Vagina (tissue), 2 donors: ENCODE data around the gene IKZF3. TPM values are rescaled to one million over a fixed set of nuclear protein-coding genes. Genes with fewer than 3 reads are reported as not detected.
A peak's percentile ranks its signal among the peaks of the same experiment; 100 is the strongest.

ENCODE experiments used
- DNase-seq, 2 donors: peaks; one replicate each; pipeline ENCODE4 v3.0.0-alpha.2; 2017; ENCODE audit errors: extremely low spot score in 2 of 2
- H3K27ac ChIP-seq: fragments of 200-600 bp; sonication (generic); one replicate; pipeline ENCODE4 v1.5.1; 2019
- H3K27me3 ChIP-seq: fragments of 200-600 bp; sonication (generic); one replicate; pipeline ENCODE4 v1.5.1; 2019
- H3K36me3 ChIP-seq, 2 donors: fragments of 200-600 bp; sonication (generic); one replicate each; pipeline ENCODE4 v1.5.1; 2017 to 2019
- H3K4me1 ChIP-seq: fragments of 200-600 bp; sonication (generic); one replicate; pipeline ENCODE4 v1.5.1; 2019
- H3K4me3 ChIP-seq, 2 donors: fragments of 200-600 bp; sonication (generic); 1 replicate in 1 of 2; 2 replicates in 1 of 2; pipeline ENCODE4 v1.5.1; 2016 to 2019
- H3K9me3 ChIP-seq: fragments of 200-600 bp; sonication (generic); one replicate; pipeline ENCODE4 v1.5.1; 2019
- POLR2A ChIP-seq, 2 donors: fragments of 450-650 bp; IDR thresholded peaks; one replicate each; pipeline ENCODE4 v1.6.1; 2017; ENCODE audit warnings: antibody characterized with exemption in 2 of 2, mild to moderate bottlenecking in 2 of 2, moderate library complexity in 2 of 2
- POLR2AphosphoS5 ChIP-seq, 2 donors: sonication (generic); formaldehyde crosslinking; IDR thresholded peaks; one replicate each; pipeline ENCODE4 v1.9.0; 2017; ENCODE audit warnings: antibody characterized with exemption in 2 of 2, mild to moderate bottlenecking in 2 of 2, low read depth in 1 of 2; ENCODE audit not compliant: insufficient read depth in 1 of 2
- intact Hi-C: fragments of 100-400 bp; cut with DNase I; formaldehyde crosslinking; loops from one replicate; pipeline ENCODE4 v1.15.1; 2023
- total RNA-seq: library from RNA; depleted of rRNA; stranded (reverse); fragments of >200 nt; gene quantifications from one replicate; pipeline ENCODE4 v1.2.3, GENCODE V29; 2016
- TF ChIP-seq, protein P1 (sequence below), 3 experiments: fragments of 450-650 bp in 2 of 3; fragments of 200-600 bp in 1 of 3; sonication (generic) in 1 of 3; IDR thresholded peaks; one replicate each; pipeline ENCODE4 v1.5.1; 2017 to 2019; ENCODE audit warnings: antibody characterized with exemption in 3 of 3, mild to moderate bottlenecking in 2 of 3, moderate library complexity in 2 of 3

Gene IKZF3
- total RNA-seq, 1 donor from 2014 or later = 5.9 TPM

- intact Hi-C loops = no loop called here
- DNase-seq = no peak
- H3K4me3 ChIP-seq = peak overlapping the region in 1 of 2 donors; percentile 22
- H3K9me3 ChIP-seq = no peaks in the 10 kb centered on the region
- H3K27ac ChIP-seq = no peak overlapping the region
- no peaks in the 10 kb centered on the region for H3K4me1 ChIP-seq
- TF ChIP-seq POLR2AphosphoS5 (IDR thresholded peaks at IDR 0.05; ENCODE audit: insufficient read depth in 1 of 2, low read depth in 1 of 2) (no peak), POLR2A (IDR thresholded peaks at IDR 0.05) (no peak)
- TF ChIP-seq, protein P1, sequence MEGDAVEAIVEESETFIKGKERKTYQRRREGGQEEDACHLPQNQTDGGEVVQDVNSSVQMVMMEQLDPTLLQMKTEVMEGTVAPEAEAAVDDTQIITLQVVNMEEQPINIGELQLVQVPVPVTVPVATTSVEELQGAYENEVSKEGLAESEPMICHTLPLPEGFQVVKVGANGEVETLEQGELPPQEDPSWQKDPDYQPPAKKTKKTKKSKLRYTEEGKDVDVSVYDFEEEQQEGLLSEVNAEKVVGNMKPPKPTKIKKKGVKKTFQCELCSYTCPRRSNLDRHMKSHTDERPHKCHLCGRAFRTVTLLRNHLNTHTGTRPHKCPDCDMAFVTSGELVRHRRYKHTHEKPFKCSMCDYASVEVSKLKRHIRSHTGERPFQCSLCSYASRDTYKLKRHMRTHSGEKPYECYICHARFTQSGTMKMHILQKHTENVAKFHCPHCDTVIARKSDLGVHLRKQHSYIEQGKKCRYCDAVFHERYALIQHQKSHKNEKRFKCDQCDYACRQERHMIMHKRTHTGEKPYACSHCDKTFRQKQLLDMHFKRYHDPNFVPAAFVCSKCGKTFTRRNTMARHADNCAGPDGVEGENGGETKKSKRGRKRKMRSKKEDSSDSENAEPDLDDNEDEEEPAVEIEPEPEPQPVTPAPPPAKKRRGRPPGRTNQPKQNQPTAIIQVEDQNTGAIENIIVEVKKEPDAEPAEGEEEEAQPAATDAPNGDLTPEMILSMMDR (IDR thresholded peaks at IDR 0.05) = no peak
- H3K36me3 ChIP-seq = no peaks in the 10 kb centered on the region
- no peaks in the 10 kb centered on the region for H3K27me3 ChIP-seq
Observed at GRCh38 chr17:39777534-39778365, 86.4 kb downstream of the IKZF3 start.

DNA sequence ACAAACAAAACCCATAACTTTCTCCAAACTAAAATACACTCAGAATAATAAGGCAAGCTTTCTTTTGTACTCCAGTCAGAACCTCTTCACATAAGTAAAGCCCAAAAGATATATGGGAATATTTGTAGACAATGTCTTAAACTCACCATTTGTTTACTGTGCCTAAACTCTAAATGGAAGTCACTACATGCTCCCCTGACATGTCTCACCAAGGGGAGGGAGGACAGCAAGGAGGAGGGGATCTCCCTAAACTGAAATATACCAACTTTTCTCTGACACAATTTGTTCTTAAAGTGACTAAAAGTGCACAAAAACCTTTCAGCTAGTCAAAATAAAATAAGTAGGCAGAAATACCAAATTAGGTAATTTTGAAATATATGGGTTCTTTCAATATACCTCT lies 87.9 kb downstream of the IKZF3 start:
- no peaks in the 10 kb centered on the region for H3K9me3 ChIP-seq
- intact Hi-C loops = no loop called here
- no peak for DNase-seq
- no peaks in the 10 kb centered on the region for H3K36me3 ChIP-seq
- H3K27ac ChIP-seq = peak overlapping the region; percentile 18
- H3K4me1 ChIP-seq = no peaks in the 10 kb centered on the region
- TF ChIP-seq, protein P1 (IDR thresholded peaks at IDR 0.05) = no peak
- TF ChIP-seq POLR2A (IDR thresholded peaks at IDR 0.05) (no peak), POLR2AphosphoS5 (IDR thresholded peaks at IDR 0.05; ENCODE audit: insufficient read depth in 1 of 2, low read depth in 1 of 2) (no peak)
- H3K4me3 ChIP-seq = peak overlapping the region in 1 of 2 donors; percentile 22
- no peaks in the 10 kb centered on the region for H3K27me3 ChIP-seq

GRCh38 chr17:39775031-39775430 lies 89.1 kb downstream of the IKZF3 start:
- intact Hi-C loops = no loop called here
- TF ChIP-seq POLR2AphosphoS5 (IDR thresholded peaks at IDR 0.05; ENCODE audit: insufficient read depth in 1 of 2, low read depth in 1 of 2) = no peak
- no peak for TF ChIP-seq POLR2A (IDR thresholded peaks at IDR 0.05)
- TF ChIP-seq, protein P1 (IDR thresholded peaks at IDR 0.05) = no peak
- DNase-seq = no peak
- Histone ChIP-seq H3K27me3 (no peaks in the 10 kb centered on the region), H3K4me3 (peak overlapping the region in 1 of 2 donors; percentile 22), H3K4me1 (no peaks in the 10 kb centered on the region), H3K36me3 (no peaks in the 10 kb centered on the region), H3K27ac (no peak overlapping the region), H3K9me3 (no peaks in the 10 kb centered on the region)

- no peak overlapping the region for H3K27ac ChIP-seq
- TF ChIP-seq POLR2A (IDR thresholded peaks at IDR 0.05) (no peak), POLR2AphosphoS5 (IDR thresholded peaks at IDR 0.05; ENCODE audit: insufficient read depth in 1 of 2, low read depth in 1 of 2) (no peak)
- TF ChIP-seq, protein P1 (IDR thresholded peaks at IDR 0.05) = no peak
- no peaks in the 10 kb centered on the region for H3K27me3 ChIP-seq
- no peaks in the 10 kb centered on the region for H3K9me3 ChIP-seq
- no peaks in the 10 kb centered on the region for H3K36me3 ChIP-seq
- no peak overlapping the region for H3K4me3 ChIP-seq
- no peaks in the 10 kb centered on the region for H3K4me1 ChIP-seq
- intact Hi-C loops = no loop called here
- DNase-seq = no peak
Observed at GRCh38 chr17:39774047-39774446, 90.1 kb downstream of the IKZF3 start.
